HG03439 (cell line): ENCODE data around the gene PARP11.

Experiments used
- ATAC-seq: cut with Tn5 transposase; IDR thresholded peaks from one replicate; pipeline ENCODE4 v1.9.1; 2021; ENCODE audit warnings: mild to moderate bottlenecking, moderate library complexity; ENCODE audit not compliant: unreplicated experiment

The PARP11 gene, protein sequence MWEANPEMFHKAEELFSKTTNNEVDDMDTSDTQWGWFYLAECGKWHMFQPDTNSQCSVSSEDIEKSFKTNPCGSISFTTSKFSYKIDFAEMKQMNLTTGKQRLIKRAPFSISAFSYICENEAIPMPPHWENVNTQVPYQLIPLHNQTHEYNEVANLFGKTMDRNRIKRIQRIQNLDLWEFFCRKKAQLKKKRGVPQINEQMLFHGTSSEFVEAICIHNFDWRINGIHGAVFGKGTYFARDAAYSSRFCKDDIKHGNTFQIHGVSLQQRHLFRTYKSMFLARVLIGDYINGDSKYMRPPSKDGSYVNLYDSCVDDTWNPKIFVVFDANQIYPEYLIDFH

DNA sequence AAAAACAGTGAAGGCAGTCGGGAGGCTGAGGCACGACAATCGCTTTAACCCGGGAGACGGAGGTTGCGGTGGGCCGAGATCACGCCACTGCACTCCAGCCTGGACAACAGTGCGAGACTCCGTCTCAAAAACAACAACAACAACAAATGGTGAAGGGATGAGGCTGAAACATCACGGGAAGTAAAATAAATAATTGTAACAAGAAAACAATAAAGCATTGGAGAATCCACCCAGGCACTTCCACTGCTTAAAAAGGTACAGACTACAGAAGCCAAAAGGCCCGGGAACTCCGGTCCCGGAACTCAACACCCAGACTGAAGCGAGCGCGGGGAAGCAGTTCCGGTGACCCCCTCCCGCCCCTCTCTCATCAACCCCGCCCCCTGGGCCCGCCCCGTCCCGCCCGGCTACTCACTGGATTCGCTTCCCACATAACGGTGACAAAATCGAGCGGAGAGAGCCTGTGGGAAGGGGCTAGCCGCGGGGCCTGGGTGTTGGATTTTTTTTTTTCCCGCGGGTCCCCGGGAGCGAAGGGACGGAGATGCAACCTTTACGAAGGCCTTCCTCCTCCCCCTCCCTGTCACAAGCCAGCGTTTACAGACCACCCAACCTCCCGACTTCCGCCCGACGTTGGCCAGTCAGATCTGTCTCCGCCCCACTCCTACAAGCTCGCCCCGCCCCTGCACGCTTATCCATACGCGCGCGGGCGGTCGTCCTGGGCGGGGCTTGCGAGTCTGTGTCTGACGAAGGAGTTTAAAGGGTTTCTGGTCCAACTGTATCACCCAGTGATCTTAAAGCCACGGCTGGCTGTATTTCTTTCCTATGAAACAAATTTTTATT is at the start of gene PARP11:
TSS of gene PARP11 (minus strand) at position 600 of the 837 bp plus-strand sequence. CDS start at position 430, 170 bp downstream.
- ATAC-seq, result peak; percentile 96

DNA sequence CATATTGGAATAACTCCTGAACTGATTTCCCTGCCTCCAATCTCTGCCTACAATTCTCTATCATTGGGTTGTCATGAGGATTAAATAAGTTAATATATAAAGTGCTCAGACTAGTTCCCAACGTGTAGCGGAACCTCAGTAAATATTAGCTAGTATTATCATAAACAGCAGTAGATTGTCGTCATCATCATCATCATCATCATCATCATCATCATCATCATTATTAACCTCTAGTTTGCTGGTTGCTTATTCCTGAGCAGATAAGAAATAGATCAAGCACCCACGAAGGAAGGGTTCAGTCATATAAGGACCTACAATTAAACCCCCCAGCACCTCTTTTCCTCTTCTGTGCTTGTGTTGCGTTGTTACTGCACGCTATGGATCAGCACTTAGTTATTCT is 48.8 kb upstream of the PARP11 start:
- ATAC-seq, result no peak

DNA sequence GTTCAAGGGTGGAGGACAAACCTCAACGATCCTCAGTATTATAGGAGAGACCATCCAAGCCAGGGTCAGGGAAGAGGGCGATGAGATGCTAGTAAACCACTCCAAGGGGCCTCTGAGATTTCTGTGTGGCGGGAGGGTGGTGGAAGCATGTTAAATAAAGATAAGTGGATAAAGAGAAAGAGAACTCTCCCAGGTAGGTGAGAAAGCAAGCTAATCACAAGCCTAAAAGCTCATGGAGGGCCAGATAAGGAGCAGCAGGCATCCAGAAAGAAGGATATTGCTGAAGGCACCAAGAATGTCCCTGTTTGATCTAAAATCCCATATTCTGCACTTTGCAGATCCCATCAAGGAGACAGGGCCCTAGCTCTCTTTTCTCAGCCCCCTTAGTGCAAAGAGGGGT is 48.3 kb upstream of the PARP11 start:
- no peak for ATAC-seq

DNA sequence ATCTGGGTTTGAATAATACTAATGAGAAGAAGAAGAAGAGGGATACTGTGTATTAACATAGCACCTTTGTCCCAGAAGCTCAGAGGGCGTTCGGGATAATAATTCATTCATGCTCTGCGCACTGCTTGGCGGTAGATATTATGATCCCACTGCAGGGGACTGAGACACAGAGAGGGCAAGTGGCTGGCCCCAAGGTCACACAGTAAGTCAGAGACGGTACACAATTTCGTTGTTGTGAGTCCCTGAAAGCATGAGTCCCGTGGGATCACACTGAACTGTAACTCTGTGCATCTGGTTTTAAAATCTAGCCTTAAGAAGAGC is 47.9 kb upstream of the PARP11 start:
- no peak for ATAC-seq

DNA sequence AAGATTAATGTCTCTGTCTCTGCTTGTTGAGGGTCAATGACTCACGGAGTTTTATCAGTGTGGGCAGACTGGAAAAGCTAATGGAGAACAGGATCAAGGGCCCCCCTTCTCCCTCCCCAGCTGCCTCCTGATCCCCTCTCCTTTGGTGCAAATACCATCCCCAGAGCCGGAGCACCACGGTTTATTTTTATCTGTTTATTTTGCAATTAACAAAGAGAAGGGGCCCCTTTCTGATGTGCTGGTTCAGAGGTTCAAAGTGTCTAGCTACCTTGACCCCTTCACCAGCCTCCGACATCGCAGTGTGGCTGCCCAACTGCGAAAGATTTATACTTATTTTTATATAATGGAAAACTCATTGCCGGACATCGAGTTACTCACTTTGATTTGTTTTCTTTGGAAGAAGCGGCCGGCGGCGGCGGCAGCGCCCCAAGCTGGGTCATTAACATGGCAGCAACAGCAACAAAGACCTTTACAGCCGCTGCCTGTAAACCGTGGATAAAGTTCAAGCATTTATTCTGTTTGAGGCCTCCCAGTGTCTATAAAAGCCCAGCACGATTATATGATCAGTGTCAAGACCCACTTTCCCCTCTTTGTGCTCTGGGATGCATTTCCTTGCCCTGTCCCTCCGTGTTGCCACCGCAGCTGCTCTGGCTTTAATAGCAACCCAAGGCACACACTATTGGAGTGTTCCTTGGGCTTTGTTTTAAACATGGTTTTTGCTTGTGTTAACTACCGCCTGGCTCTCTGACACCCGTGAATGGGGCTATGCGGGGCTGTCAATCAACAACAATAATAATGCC is 47.4 kb upstream of the PARP11 start:
- ATAC-seq, result no peak

DNA sequence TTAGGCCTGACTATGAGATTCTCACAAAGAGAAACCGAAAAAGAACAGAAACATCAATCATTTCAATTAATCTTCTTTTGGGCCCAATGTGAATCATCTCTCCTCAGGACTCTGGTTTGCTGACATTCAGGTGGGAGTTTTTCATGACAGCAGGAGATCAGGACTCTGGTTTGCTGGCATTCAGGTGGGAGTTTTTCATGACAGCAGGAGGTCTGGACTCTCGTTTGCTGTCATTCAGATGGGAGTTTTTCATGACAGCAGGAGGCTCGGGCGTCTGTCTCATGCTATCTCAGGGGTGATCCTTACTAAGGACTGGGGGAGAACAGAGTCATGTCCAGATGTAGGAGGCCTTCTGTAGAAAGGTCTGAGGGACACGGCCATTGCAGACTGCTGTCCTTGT is 40.1 kb upstream of the PARP11 start:
- ATAC-seq, result no peak

DNA sequence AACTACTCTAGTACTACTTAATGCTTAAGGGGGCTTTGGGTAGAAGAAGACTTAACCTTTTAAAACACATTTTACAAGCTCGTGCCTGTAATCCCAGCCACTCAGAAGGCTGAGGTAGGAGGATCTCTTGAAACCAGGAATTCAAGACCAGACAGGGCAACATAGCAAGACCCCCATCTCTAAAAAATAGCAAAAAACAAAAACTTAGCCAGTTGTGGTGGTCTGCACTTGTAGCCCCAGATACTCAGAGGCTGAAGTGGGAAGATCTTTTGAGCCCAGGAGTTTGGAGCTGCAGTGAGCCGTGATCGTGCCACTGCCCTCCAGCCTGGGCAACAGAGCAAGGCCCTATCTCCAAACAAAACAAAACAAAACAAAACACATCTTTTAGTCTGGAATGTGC is 39.7 kb upstream of the PARP11 start:
- ATAC-seq, result no peak

DNA sequence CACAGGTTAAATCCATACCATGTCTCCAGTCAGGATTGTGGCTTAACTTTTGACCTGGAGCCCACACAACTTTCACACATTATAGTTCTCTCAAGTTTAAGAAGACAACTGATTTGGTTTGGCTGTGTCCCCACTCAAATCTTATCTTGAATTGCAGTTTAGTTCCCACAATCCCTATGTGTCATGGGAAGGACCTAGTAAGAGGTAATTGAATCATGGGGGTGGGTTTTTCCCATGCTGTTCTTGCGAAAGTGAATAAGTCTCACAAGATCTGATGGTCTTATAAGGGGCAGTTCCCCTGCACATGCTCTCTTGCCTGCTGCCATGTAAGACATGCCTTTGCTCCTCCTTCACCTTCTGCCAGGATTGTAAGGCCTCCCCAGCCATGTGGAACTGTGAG is 38.2 kb upstream of the PARP11 start:
- ATAC-seq, result no peak

DNA sequence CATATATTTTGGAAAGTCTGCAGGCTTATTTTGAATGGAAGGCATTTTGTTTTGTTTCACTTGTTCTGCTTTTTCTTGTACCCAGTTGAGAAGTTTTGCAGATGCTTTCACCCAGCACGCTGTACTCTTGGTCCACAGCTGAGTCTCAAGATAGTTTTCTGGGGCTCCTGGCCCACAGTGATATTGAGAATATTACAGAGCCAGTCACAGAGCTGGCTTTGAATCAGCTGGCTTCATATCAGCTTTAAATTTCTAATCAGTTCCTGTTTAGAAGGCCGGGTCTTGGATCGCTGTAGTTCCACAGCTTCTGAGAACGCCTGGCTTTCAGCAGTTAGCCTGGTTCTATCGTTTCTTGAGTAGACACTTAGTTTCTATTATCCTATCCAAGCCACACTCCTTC is 32.5 kb upstream of the PARP11 start:
- no peak for ATAC-seq

DNA sequence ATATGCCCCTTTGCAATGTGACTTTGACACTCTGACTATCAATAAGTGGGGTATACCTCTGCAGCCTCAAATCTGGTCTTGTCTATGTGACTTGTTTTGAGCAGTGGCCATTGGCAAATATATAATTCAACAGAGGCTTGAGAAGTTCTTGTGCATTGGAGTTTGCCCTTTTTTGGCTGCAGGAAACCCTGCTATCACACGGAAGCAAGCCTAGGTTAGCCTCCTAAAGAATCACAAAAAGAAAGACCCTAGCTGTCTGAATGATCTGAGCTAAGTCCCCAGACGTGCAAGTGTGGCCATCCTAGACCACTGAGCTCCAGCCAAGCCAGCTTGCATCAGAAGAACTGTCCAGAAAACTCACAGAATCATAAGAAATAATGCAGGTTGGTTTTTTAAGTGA is 31.8 kb upstream of the PARP11 start:
- ATAC-seq, result no peak

DNA sequence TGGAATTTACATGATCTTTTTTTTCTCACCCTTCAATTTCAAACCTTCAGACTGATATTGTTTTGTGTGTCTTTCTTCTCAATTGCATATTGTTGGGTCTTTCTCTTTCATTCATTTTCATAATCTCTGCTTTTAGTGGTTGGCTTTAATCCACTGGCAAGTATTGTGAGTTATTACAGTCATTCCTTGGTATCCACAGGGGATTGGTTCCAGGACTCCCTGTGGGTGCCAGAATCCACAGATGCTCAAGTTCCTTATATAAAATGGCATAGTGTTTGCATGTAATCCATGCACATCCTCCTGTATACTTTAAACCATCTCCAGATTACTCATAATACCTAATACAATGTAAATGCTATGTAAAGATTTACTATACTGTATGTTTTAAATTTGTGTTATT is 29.7 kb upstream of the PARP11 start:
- no peak for ATAC-seq

DNA sequence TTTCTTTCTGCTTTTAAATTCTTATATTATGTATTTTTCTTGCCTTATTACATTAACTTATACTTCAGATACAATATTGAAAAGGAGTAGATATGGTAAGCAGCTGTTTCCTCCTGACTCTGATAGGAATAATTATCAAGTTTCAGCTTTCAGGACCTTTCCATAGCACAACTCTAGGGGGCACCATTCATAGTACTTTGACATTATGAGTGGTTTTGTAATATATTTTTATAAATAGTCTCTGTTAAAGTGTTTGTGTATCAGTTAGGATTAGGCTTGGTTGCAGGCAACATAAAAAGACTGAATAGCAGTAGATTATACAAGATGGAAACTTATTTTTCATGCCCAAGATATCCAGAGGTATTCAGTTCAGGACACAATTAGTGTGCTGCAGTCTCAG is 27.9 kb upstream of the PARP11 start:
- ATAC-seq, result no peak

DNA sequence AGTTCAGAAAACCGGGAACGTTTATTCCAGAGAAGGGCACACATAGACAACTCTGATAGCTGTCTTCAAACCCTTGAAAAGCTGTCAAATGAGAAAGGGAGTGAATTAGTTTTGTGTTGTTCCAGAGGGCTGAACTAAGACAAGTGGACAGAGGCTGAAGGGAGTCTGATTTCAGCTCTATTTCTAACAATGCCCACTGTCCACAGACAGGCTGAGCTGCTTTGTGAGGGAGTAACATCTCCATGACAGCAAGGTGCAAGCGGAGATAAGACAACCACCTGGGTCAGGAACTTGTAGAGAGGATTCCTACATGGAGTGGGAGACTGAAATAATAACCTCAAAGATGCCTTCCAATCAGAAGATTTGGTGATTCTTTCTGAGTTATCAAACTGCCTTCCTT is 25.6 kb upstream of the PARP11 start:
- ATAC-seq, result no peak

DNA sequence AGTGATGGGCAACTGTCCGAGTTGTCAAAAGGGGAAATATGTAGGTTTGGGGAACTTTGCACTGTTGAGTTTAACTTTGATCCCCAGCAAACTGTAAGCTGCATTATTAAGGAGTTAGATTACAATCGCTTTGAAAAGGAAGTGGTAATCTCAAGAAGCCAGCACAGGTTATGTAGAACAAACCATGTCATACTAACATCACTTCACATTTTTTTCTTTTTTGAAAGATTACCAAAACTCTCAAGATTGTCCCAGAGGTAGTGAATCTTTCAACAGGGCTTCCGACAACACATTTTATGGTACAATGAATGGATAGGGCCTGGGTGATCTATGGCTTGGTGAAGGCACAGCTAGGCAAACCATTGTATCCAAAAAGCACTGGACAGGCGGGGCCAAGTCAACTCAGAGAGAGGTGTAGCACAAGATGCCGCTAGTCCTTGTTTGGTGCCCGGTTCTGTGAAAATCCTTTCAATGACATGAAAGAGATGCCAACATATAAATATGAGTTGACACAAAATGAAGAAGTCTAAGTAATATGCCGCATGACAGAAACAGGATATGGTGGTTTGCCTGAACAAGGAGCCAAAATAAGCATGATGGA is 24.3 kb upstream of the PARP11 start:
- ATAC-seq, result no peak

DNA sequence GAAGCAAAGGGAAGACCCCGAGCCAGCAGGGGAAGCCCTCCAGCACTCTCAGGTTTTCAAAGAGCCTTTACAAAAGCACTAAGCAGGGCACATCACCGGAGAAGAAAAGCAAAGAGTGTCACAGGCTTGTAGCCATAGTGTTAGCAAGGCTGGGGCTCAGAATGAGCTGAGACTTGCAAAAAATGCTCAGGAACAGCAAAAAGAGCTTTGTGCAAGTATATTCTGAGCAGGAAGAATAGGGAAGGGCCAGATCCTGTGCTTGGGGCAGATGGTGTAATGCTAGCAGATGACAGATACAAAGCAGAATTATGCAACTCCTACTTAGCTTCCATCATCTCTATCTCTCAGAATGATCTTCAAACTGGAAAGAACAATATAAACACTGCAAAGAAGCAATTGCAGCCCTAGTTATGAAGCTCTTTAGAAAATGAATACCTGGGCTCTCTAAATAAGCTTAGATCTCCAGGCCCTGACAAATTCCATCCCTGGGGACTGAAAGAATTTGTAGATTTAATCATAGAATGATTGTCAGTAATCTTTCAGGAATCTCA is 23.7 kb upstream of the PARP11 start:
- no peak for ATAC-seq

DNA sequence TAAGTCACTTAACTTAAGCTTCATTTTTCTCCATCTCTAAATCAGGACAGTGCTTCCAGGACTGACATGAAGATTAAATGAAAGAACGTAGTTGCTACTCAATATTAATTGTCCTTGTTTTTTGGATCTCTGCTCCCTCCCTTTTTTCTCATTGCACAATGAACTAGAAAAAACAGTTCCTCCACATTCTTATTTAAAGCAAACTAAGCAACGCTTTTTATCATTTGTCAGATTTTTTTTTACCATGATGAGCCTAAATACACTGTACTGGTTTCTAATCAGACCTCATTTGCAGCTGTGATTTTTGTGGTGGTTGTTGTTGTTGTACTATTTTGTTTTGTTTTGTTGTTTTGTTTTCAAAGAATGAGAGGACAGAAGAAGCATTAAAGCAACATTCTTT is 23.2 kb upstream of the PARP11 start:
- no peak for ATAC-seq

DNA sequence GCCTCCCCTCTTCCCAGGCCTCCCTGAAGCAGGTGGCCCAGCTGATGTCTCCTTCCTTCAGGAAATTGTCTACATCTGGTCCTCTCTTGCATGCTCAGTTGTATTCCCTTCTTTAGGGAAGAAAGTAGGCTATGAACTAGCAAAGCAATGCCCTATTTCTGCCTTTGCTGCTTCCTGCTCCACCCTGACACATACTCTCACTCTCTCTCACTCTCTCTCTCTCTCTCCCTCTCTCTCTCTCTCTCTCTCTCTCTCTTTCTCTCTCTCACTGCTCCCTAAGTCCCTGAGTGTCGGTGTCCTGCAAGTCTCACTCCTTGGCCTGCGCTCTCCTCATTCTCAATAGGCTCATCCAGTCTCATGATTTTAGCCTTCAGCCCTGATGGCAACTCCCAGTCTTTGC is 19.4 kb upstream of the PARP11 start:
- no peak for ATAC-seq

DNA sequence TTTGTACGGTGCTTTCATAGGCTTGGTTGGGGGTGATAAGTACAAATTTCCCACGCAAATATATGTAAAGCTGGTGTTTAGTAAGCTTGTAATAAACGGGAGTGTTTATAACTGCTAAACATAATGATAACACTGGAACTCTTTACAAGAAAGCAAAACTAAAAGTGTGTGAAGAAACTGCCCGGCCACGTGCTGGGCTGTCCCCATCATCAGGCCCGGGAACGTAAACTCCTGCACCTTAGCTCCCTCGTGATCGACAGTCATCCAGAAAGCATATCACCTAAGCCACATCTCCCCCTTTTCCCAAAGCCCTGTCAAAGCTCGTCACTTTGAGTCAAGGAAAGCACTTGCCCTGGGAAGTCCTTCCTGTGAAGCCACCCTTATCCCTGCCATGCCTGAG is 18.0 kb upstream of the PARP11 start:
- no peak for ATAC-seq

DNA sequence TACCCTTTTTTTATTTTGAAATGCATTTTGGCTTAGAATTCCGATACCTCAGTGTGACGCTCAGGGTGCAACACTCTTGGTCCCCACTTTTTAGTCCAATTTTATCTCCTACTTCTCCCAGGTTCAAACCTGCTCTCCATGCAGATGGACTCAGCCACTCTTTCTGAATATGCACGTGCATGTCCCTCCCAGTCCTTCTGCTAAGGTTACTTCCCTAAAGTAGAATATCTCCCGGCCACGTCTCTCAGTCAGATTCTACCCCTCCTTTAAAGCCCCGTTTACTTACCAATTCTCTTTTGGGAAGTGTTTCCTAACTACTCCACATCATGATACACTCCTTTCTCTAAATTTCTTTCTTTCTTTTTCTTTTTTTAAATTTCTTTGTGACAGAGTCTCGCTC is 15.5 kb upstream of the PARP11 start:
- no peak for ATAC-seq

DNA sequence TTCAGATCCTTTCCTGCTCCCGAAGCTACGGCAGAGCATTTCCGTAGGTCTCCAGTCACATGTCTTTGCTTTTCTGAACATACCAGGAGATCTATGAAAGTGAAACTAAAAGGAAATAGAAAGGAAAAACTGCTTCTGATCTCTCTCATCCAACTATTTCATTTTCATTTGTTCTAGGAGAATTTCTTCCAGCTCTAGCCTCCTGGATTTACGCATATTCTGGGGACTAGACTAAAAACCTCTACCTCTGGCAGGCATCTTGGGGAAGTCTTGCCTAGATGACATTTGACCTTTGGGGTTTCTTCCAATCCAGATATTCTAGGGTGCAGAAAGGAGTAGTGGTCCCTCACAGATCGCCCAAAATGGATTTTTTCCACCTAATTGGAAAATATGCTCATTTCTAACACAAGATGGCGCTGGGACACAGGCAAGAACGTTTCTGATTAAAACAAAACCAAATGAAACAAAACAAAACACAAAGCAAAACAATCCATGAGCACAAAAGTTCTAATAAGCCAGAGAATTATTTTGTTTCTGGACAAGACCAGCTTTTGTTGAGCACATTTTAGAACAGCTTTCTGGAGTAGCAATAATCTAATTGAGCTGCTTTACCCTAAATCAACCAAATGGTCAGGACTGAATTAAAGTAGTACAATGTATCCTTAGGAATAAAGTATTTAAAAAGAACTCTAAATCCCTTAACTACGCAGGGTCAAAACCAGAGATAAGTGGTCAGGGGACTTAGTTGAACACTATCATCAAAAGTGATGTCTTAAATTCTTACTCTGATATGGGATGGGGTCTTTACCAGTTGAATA is 12.3 kb upstream of the PARP11 start:
- no peak for ATAC-seq
